ENCODE data around the gene ZYG11A. TPM values are rescaled to one million over a fixed set of nuclear protein-coding genes. Genes with fewer than 3 reads are reported as not detected.

ZYG11A gene
- total and polyA plus RNA-seq, 2 of the 13 experiments (the other 11 are each of a cell fraction or from before 2014, with no cell fraction given): not detected

DNA sequence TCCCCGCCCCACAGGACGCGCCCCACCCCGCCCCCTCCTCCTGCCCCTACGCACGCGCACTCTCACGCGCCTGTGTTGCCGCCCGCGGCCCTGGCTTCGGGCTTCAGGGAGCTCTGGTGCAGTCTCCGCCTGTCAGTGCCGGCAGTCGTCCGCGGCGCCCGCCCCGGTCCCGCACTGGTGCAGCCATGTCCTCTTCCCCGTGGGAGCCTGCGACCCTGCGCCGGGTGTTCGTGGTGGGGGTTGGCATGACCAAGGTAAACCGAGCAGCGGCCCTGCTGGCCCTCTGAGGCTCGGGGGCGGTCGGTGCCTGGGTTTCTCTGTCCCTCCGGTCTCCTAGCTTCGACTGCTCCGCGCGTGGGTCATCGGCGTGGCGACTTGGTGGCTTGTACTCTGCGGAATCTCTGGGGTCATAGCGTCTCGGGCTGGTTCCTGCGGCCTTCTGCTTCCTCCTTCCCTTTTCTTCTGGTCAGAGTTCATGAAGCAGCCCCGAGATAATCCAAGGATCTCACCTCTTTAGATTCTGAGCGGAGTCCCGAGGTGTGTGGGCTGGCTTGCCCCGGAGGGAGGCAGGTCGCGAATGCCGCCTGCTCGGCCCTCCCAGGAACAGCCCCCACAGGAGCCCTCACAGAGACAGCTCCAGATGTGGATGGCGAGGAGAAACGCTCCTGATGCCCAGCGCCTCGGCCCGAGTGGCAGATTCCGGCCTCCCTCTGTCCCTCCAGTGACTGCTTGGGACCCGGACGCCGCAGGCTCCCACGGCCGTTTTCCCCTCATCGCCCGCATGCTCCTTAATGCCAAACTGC is 84.9 kb downstream of the ZYG11A start, which contains the start of gene SCP2 (continued):
- TF ChIP-seq, protein P1, sequence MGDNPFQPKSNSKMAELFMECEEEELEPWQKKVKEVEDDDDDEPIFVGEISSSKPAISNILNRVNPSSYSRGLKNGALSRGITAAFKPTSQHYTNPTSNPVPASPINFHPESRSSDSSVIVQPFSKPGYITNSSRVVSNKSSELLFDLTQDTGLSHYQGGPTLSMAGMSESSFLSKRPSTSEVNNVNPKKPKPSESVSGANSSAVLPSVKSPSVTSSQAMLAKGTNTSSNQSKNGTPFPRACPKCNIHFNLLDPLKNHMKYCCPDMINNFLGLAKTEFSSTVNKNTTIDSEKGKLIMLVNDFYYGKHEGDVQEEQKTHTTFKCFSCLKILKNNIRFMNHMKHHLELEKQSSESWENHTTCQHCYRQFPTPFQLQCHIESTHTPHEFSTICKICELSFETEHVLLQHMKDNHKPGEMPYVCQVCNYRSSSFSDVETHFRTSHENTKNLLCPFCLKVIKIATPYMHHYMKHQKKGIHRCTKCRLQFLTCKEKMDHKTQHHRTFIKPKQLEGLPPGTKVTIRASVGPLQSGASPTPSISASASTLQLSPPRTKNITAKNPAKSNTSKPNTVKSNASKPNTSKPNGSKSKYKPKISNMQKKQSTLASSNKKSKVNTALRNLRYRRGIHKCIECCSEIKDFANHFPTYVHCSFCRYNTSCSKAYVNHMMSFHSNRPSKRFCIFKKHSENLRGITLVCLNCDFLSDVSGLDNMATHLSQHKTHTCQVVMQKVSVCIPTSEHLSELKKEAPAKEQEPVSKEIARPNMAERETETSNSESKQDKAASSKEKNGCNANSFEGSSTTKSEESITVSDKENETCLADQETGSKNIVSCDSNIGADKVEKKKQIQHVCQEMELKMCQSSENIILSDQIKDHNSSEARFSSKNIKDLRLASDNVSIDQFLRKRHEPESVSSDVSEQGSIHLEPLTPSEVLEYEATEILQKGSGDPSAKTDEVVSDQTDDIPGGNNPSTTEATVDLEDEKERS (CRISPR knock-in tag; IDR thresholded peaks at IDR 0.05): no peak
- TF ChIP-seq RCOR2 (CRISPR knock-in tag; IDR thresholded peaks at IDR 0.05) (no peak), ZNF777 (CRISPR knock-in tag; IDR thresholded peaks at IDR 0.05) (0 out of 2 replicates have a peak, but pooled peaks have one; percentile 56), ZNF468 (CRISPR knock-in tag; IDR thresholded peaks at IDR 0.05) (peak; percentile 38; the same call in 1 of the 2 replicates), ZNF674 (CRISPR knock-in tag; IDR thresholded peaks at IDR 0.05; ENCODE audit: low read depth) (no peak), ZNF564 (CRISPR knock-in tag; IDR thresholded peaks at IDR 0.05) (no peak), ISX (CRISPR knock-in tag; conservative IDR thresholded peaks at IDR 0.05) (no peak), THYN1 (CRISPR knock-in tag; IDR thresholded peaks at IDR 0.05; ENCODE audit: borderline replicate concordance, low read depth) (no peak), ZNF3 (CRISPR knock-in tag; IDR thresholded peaks at IDR 0.05) (no peak), RAD21 (CRISPR knock-in tag; IDR thresholded peaks at IDR 0.05) (no peak), PAX8 (CRISPR knock-in tag; IDR thresholded peaks at IDR 0.05; ENCODE audit: borderline replicate concordance) (no peak), RBM39 (IDR thresholded peaks at IDR 0.05; ENCODE audit: low read depth, low read length, poor library complexity, severe bottlenecking) (peak; percentile 69), AGO1 (IDR thresholded peaks at IDR 0.05; ENCODE audit: low read depth, low read length, poor library complexity, severe bottlenecking) (no peak), CBX2 (IDR thresholded peaks at IDR 0.05; ENCODE audit: low read depth, low read length) (no peak), CBX2 (CRISPR knock-in tag; IDR thresholded peaks at IDR 0.05; ENCODE audit: low read depth) (no peak), TBX3 (IDR thresholded peaks at IDR 0.05; ENCODE audit: borderline replicate concordance) (no peak), ZNF24 (IDR thresholded peaks at IDR 0.05) (no peak), SSRP1 (CRISPR knock-in tag; IDR thresholded peaks at IDR 0.05) (no peak)
- TF ChIP-seq, protein P2, sequence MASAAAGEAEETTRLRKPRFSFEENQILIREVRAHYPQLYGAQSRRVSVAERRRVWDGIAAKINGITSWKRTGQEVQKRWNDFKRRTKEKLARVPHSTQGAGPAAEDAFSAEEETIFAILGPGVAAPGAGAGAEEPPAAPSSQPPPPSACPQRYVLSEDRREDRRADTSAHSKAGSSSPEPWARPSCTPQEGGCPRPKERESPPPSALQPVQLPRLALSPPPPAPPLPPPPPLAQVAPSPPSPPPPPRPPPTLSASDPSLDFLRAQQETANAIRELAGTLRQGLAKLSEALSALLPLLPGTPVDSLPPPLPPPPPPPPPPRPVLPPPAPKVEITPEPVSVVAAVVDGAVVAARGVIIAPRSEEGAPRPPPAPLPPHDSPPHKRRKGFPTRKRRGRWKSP (CRISPR knock-in tag; IDR thresholded peaks at IDR 0.05): peak; percentile 58; the same call in 1 of the 2 replicates
- TF ChIP-seq, protein P3, sequence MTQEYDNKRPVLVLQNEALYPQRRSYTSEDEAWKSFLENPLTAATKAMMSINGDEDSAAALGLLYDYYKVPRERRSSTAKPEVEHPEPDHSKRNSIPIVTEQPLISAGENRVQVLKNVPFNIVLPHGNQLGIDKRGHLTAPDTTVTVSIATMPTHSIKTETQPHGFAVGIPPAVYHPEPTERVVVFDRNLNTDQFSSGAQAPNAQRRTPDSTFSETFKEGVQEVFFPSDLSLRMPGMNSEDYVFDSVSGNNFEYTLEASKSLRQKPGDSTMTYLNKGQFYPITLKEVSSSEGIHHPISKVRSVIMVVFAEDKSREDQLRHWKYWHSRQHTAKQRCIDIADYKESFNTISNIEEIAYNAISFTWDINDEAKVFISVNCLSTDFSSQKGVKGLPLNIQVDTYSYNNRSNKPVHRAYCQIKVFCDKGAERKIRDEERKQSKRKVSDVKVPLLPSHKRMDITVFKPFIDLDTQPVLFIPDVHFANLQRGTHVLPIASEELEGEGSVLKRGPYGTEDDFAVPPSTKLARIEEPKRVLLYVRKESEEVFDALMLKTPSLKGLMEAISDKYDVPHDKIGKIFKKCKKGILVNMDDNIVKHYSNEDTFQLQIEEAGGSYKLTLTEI (CRISPR knock-in tag; conservative IDR thresholded peaks at IDR 0.05): no peak
- TF ChIP-seq, protein P4, sequence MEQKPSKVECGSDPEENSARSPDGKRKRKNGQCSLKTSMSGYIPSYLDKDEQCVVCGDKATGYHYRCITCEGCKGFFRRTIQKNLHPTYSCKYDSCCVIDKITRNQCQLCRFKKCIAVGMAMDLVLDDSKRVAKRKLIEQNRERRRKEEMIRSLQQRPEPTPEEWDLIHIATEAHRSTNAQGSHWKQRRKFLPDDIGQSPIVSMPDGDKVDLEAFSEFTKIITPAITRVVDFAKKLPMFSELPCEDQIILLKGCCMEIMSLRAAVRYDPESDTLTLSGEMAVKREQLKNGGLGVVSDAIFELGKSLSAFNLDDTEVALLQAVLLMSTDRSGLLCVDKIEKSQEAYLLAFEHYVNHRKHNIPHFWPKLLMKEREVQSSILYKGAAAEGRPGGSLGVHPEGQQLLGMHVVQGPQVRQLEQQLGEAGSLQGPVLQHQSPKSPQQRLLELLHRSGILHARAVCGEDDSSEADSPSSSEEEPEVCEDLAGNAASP (CRISPR knock-in tag; IDR thresholded peaks at IDR 0.05; ENCODE audit: borderline replicate concordance): no peak

All from HepG2 (cell line).